ENCODE data around the gene VWA7. TPM values are rescaled to one million over a fixed set of nuclear protein-coding genes. Genes with fewer than 3 reads are reported as not detected.

The VWA7 gene
- total RNA-seq, 1 donor from 2014 or later: not detected

DNA sequence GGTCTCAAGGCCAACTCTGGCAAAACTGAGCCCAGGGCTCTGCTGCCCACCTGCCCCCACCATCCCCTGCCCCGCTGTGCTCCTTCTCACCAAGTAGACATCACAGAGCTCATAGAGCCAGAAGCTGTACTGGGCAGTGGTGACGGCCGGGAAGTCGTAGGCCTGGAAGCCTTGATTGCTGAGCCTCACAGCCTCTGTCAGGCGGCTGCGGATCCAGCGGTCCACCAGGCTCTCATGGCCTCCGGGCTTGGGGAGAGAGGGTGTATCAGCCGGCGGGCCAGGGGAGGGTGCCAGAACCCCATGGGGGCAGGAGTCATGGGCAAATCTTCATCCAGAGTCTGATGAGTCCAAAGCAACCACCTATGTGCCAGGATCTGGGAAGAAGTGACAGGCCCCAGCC, 2.8 kb upstream of the VWA7 start:
- DNase-seq (ENCODE audit: low read depth): no peak

DNA sequence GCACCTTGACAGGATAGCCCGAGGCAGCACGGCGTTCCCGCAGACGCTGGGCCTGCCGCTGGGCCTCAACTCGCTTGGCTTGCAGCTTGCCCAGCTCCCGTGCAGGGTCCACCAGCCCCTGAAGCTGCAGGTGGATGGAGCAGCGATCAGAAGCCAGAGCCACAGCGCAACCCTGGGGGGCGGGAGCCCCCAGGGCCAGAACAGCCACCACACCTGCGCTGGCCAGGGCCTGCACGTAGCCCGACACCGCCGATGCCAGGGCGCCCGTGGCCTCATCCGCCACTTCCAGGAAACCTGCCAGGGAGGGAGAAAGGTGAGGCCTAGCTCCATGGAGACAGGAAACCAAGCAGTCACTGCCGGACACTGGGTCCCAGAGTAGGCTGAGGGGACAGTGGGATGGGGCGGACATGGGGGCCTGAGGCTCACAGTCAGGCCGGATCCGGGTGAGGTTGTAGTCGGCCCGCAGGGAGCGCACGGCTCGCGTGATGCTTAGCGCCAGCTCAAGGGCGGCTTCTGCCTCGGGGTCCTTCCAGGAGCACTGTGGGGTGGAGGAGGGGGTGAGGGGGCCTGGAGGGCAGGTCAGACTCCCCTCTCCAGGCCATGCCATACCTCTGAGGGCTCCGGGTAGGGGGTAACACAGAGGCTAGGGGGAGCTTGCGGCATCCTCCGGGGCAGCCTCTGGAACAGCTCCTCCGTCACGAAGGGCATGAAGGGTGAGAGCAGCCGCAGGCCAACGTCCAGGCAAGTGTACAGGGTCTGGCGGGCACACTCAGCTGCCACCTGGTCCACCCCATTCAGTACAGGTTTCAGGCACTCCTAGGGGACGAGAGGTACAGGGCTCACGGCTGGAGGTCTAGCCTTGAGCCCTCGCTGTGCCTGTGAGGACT, 2.1 kb upstream of the VWA7 start:
- no peak for DNase-seq (ENCODE audit: low read depth)

GRCh38 chr6:31778193-31778592, 1.1 kb upstream of the VWA7 start:
- DNase-seq (ENCODE audit: low read depth): no peak

GRCh38 chr6:31777667-31778050, 531 bp upstream of the VWA7 start:
- no peak for DNase-seq (ENCODE audit: low read depth)

DNA sequence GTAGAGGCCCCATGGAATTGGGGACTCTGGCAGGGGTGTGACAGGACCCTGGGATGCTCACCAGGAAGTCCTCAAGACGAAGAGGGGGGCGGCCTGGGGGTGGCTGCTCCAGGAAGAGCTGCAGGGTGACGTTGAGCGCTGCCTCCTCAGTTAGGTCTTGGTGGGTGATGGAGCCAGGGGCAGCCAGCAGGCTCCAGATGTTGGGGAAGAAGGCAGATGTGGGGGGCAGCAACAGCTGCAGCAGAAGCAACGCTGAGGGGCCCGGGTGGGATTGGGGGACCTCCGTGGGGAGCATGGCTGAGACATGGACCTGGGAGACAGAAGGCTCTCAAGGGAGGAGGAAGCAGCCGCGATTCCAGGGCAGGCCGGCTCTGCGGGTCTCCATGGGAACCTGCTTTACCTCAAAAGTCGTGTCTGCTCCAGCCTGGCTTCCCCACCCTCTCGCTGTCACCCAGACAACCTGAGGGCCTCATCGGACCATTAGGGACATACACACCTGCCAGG, 591 bp downstream of the VWA7 start:
- DNase-seq (ENCODE audit: low read depth): no peak

DNA sequence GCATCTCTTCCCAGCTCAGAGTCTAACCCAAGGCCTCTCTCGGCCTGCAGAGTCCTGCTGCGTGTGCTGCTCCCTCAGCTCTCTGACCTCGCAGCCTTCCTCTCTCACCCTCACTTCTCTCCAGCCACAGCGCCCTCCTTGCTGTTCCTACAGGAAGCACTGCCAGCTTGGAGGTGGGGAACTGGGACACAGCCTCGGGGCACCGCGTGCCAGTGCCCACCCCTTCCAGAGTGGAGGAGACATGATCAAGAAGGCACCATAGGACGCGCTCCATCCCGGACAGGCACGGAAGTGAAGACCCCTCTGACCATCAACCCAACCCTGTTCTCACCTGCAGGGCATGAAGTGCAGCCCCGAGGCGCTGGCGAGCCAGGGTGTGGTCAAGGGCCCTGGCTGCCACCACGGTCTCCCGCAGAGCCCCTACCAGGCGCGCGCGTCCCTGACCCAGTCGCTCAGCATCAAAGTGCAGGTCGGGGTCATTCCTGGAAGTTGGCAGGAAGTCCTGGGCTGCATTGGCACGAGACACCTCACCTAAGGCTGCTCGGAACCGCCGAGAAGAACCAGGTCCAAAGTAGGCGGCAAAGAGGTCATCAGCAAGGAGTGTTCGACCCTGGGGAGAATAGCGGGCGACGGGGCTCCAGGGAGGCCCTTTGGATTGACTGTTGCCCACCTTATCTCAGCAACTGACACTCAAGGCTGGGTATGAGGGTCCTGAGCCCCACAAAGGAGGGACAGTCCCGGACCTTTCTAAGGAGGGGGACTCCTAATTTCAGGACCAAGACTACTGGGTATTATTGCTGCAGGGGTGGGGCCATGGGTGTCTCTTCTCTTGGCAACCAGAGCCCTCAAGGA, 1.3 kb downstream of the VWA7 start:
- no peak for DNase-seq (ENCODE audit: low read depth)

DNA sequence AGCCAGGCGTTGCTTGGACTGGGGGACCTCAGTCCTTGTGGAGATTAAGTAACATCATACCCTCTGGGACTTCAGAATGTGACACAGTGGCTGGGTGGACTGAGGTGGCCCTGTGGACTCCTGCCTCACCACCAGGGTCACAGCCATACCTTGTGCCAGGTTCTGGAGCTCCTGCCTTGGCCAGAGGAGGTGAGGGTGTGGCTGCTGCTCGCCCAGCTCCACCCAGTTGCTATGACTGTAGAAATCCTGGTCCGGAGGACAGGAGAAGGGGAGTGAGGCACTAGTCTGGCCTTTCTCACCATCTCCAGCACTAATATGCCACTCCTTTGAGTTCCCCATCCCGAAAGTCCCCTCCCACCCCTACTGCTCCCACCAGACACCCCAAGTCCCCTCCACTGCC, 1.9 kb downstream of the VWA7 start:
- DNase-seq (ENCODE audit: low read depth): no peak

DNA sequence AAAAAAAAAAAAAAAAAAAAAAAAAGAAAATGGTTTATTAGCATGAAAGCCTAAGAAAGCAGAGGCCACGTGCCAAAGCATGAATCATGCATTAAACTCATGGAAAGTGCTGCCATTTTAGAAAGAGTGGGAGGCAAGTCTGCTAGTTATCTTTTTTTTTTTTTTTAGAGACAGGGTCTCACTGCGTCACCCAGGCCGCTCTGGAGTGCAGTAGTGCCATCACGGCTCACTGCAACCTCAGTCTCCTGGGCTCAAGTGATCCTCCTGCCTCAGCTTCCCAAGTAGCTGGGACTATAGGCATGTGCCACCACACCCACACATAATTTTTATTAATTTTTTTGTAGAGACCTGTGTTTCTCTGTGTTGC, 5.2 kb downstream of the VWA7 start:
- no peak for DNase-seq (ENCODE audit: low read depth)

DNA sequence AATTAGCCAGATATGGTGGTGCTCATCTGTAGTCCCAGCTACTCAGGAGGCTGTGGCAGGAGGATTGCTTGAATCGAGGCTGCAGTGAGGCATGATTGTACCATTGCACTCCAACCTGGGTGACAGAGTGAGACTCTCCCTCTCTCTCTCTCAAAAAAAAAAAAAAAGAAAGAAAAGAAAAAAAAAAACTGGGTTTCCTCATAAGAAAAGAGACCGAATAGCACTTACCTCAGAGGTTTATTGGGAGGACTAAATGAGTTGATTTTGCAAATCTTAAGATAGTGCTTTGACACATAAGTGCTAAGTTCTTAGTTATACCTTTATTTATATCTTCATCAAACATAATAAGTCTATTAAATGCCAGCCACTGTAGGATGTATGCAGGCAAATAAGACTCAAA, 6.3 kb downstream of the VWA7 start:
- DNase-seq (ENCODE audit: low read depth): no peak

DNA sequence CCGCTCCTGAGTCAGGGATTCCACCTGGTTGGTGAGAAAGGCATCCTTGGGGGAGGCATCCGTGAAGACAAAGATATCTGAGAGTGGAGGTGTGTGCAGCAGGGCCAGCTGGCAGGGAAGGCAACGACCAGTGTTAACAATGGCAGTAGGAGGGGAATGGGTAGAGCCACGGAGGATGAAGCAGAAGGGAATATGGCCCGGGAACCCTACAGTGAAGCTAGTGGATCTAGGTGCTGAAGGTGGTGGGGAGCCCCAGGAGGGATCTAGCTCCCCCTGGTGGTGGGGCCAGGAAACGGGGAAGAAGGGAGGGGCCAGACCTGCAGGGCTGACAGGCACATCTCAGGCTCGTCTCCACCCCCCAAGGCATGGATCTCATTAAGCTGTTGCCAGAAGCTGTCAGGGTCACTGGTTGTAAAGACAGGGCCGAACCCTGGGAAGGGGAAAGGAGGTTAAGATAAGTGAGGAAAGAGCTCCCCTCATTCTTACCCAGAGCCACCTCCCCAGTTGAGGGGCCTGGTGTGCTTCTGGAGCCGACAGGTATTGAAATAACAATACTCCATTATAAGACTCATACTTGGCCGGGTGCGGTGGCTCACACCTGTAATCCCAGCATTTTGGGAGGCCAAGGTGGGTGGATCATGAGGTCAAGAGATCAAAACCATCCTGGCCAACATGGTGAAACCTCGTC, 7.3 kb downstream of the VWA7 start:
- DNase-seq (ENCODE audit: low read depth): peak; percentile 65

DNA sequence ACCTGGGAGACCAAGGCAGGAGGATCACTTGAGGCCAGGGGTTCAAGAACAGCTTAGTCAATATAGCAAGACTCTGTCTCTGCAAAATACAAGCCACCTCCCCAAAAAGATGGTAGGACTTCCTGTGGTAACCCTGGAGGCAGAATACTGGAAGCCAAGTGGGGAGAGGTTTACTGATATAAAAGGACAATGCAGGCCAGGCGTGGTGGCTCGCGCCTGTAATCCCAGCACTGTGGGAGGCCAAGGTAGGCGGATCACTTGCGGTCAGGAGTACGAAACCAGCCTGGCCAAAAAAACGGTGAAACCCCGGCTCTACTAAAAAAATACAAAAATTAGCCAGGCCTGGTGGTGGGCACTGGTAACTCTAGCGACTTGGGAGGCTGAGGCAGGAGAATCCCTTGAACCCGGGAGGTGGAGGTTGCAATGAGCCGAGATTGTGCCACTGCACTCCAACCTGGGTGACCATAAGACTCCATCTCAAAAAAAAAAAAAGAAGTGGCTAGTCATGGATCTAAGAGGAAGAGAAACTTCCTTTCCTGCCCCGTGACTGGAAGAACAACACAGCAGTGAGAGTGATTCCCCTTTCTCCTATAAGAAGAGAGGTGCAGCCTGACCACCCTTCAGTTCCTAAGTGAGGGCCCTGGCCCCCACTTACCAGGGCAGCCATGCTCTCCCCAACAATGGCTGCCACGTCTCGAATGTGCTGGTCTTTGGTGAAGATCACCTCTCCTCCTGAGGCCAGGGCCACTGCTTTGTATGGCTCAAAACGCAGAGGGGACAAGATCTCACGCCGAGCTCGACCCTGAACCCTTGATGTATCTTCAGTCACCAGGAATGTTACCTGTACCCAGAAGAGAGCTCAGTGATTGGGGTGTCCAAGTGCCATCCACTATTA, 8.5 kb downstream of the VWA7 start:
- no peak for DNase-seq (ENCODE audit: low read depth)

- no peak for DNase-seq (ENCODE audit: low read depth)
These were observed 10.0 kb downstream of the VWA7 start for GRCh38 chr6:31767096-31767645.

DNA sequence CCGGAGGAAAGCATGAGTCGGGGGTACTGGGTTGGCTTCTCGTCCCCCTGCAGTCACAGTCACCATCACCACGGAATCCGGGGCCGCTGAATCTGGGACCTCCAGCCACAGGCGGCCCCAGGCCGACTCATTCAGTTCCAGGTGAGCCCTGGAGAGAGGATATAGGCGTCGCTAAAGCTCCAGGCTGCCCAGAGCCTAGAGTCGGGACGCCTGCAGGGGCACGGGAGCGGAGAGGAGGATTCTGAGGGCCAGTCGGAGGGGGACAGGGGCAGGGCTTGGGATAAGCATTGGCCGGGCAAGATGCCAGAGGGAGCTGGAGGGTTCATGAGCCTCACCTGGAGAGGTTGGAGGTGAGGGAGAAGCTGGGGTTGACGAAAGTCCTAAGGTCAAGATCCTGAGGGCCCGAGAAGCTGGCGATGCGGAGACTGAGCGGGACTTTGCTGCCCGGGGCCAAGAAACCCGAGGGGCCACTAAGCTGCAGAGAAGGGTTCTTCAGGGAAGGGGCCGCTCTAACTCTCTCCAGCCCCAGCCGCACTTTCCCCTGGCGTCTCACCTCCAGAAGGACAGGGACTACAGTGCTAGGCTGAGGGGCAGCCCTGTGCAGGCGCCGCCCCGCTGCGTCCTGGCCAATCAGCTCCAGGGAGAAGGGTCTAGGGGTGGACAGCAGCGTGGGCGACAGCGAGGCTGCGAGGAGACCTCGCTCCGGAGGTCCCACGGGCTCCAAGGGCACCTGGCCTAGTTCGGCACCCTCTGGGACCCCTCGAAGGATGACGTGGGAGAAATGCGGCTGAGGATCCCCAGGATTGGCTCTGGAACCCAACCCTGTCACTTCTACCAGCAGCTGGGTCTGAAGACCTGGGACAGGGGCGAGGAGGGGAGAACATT, 11.0 kb downstream of the VWA7 start:
- peak; percentile 13 for DNase-seq (ENCODE audit: low read depth)

- no peak for DNase-seq (ENCODE audit: low read depth)
These were observed 11.6 kb downstream of the VWA7 start for GRCh38 chr6:31765559-31765909.

DNA sequence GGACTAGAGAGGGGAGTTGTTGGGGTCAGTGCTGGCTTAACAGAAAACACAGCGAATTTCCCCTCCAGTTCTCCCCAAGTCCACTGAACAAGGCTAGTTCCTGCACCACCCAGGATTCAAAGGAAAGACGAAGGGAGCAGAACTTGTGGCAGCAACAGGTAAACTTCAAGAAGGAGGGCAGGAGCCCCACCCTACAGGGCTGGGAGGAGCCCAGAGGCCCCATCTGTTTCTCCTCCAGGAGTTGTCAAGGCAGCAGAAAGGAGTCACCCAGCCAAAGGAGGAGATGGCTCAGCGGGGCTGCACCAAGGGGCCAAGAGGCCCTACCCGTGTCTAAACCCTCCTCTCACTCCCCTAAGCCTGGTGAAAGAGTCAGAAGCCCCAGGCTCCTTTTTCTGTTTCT, 12.9 kb downstream of the VWA7 start:
- DNase-seq (ENCODE audit: low read depth): no peak

DNA sequence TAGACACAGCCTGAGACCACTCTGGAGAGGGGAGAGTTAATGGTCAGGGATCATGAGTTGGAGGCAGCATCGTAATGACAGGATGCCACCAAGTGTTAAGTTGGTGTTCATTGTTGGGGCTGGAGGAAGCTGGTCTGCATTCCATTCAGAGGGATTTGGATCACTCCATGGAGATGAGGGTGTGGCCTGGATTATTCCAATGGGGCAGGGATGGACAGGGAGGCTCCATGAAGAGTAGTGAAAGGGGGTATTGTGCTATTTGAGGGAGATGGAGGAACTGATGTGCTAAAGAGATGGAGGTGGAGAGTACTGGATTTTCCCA, 13.5 kb downstream of the VWA7 start:
- peak; percentile 82 for DNase-seq (ENCODE audit: low read depth)

DNA sequence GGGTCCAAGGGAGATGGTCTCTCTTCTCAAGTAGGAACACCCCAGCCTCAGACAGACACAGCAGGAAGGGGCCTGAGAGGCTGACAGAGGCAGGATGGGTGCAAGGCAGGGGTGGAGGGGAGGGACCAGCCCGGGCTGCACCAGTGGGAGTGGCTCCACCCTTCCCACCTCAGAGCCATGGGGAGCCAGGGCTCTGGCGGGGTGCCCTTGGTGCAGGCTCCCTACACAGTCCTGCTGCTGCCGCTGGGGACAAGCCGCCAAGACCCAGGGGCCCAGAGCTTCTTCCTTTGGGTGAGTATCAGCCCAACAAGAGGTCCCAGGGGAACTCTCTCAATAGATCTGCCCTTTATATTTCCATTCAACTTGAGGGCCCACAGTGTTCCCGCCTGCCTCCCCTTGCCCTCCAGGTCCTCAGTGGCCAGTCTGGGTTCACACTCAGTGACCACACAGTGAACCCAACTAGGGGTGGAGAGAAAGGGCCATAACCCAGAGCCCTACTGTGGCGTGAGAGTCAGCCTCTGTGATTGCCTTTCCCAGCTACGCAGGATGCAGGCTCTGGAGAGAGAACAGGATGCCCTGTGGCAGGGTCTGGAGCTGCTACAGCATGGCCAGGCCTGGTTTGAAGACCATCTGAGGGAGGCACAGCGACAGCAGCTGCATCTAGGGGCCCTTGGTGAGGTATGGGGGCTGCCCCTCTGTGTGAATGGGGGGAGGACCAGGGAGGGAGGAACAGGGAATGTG, 14.1 kb downstream of the VWA7 start:
- DNase-seq (ENCODE audit: low read depth): no peak

DNA sequence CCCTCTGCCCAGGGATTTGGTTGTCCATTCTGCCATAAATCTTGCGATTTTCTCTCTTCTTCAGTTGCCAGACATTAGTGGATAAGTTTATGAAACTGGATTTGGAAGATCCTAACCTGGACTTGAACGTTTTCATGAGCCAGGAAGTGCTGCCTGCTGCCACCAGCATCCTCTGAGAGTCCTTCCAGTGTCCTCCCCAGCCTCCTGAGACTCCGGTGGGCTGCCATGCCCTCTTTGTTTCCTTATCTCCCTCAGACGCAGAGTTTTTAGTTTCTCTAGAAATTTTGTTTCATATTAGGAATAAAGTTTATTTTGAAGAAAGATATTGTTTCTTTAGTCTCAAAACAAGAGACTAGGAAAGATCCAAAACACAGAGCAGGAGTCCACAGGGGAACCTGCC, 14.8 kb downstream of the VWA7 start, which contains the start of gene SAPCD1:
TSS of gene SAPCD1 (plus strand) at position 301 of the 400 bp plus-strand sequence. CDS start 399 bp downstream, outside the sequence.
- no peak for DNase-seq (ENCODE audit: low read depth)

GRCh38 chr6:31761343-31761742, 15.8 kb downstream of the VWA7 start:
- no peak for DNase-seq (ENCODE audit: low read depth)
